NCI-H226 (cell line): ENCODE data around the gene RHOA.
"Not testable (repeated sequence)": the region's sequence is repeated elsewhere in the genome, so short reads cannot be mapped to it uniquely, and the experiment has no call there.

Experiments used
- DNase-seq: peaks from one replicate; pipeline ENCODE4 v3.0.0-alpha.2; 2015

The RHOA gene

GRCh38 chr3:49410846-49411534 is 786 bp downstream of the RHOA start:
- no peak for DNase-seq

- DNase-seq = no peak
Measured at GRCh38 chr3:49410066-49410845, 1.5 kb downstream of the RHOA start.

GRCh38 chr3:49406571-49407565 is 4.9 kb downstream of the RHOA start:
- no peak for DNase-seq

GRCh38 chr3:49405570-49405969 is 6.2 kb downstream of the RHOA start:
- not testable (repeated sequence) for DNase-seq

- no peak for DNase-seq
Measured at GRCh38 chr3:49403891-49404290, 7.9 kb downstream of the RHOA start.

GRCh38 chr3:49401766-49402165 is 10.0 kb downstream of the RHOA start:
- DNase-seq = no peak

GRCh38 chr3:49399461-49399860 is 12.3 kb downstream of the RHOA start:
- no peak for DNase-seq

- no peak for DNase-seq
Measured at GRCh38 chr3:49397470-49397869, 14.3 kb downstream of the RHOA start.

- DNase-seq = not testable (repeated sequence)
Measured at GRCh38 chr3:49391310-49391709, 20.5 kb downstream of the RHOA start.

GRCh38 chr3:49389297-49389696 is 22.5 kb downstream of the RHOA start:
- no peak for DNase-seq

- DNase-seq = peak; percentile 20
Measured at GRCh38 chr3:49388289-49388820, 23.4 kb downstream of the RHOA start.

GRCh38 chr3:49387721-49388120 is 24.1 kb downstream of the RHOA start:
- no peak for DNase-seq

GRCh38 chr3:49386056-49386756 is 25.6 kb downstream of the RHOA start:
- DNase-seq = no peak

GRCh38 chr3:49385617-49386016 is 26.2 kb downstream of the RHOA start:
- no peak for DNase-seq

- DNase-seq = no peak
Measured at GRCh38 chr3:49383387-49383786, 28.4 kb downstream of the RHOA start.

- DNase-seq = peak; percentile 93
Measured at GRCh38 chr3:49378249-49378895, 33.4 kb downstream of the RHOA start.

GRCh38 chr3:49377483-49377882 is 34.3 kb downstream of the RHOA start:
- DNase-seq = peak; percentile 86

GRCh38 chr3:49371946-49372345 is 39.8 kb downstream of the RHOA start:
- no peak for DNase-seq

GRCh38 chr3:49370585-49371290 is 41.0 kb downstream of the RHOA start:
- no peak for DNase-seq

- DNase-seq = no peak
Measured at GRCh38 chr3:49362561-49362960, 49.2 kb downstream of the RHOA start.

GRCh38 chr3:49359623-49360022 is 52.2 kb downstream of the RHOA start:
- peak; percentile 50 for DNase-seq
